ENCODE measurements around the gene GPR146. TPM values are rescaled to one million over a fixed set of nuclear protein-coding genes. Genes with fewer than 3 reads are reported as not detected.

GPR146 gene
- 3.8 TPM for polyA plus RNA-seq (2012; ENCODE audit: insufficient read length, low read depth)

- TF ChIP-seq FOXP2 (optimal IDR thresholded peaks at IDR 0.05; ENCODE audit: borderline replicate concordance, extremely low read depth, extremely low read length, insufficient read depth): peak; percentile 89
- no peak; the same call in 1 of the 2 replicates for TF ChIP-seq SIN3A (IDR thresholded peaks at IDR 0.05; ENCODE audit: borderline replicate concordance, insufficient read depth, low read length)
Measured at GRCh38 chr7:1044189-1045068, at the start of gene GPR146. Gene GPR146, plus strand, starts transcription at chr7:1044546. Its CDS starts 12,970 bp downstream, at chr7:1057516.

GRCh38 chr7:994592-995308 lies 49.6 kb upstream of the GPR146 start:
- no peak for TF ChIP-seq POLR2AphosphoS5 (IDR thresholded peaks at IDR 0.05; ENCODE audit: low read depth, low read length)
- TF ChIP-seq SIN3A (IDR thresholded peaks at IDR 0.05; ENCODE audit: borderline replicate concordance, insufficient read depth, low read length): no peak

GRCh38 chr7:995571-995970 lies 48.8 kb upstream of the GPR146 start:
- TF ChIP-seq POLR2AphosphoS5 (IDR thresholded peaks at IDR 0.05; ENCODE audit: low read depth, low read length) (no peak), SIN3A (IDR thresholded peaks at IDR 0.05; ENCODE audit: borderline replicate concordance, insufficient read depth, low read length) (no peak), REST (IDR thresholded peaks at IDR 0.05; ENCODE audit: insufficient read depth in 1 of 2, low read depth in 2 of 2, low read length in 2 of 2) (no peak), FOXP2 (optimal IDR thresholded peaks at IDR 0.05; ENCODE audit: borderline replicate concordance, extremely low read depth, extremely low read length, insufficient read depth) (no peak), TAF1 (IDR thresholded peaks at IDR 0.05; ENCODE audit: borderline replicate concordance, insufficient read depth, low read length) (no peak)

GRCh38 chr7:996079-996872 lies 48.1 kb upstream of the GPR146 start:
- TF ChIP-seq POLR2AphosphoS5 (IDR thresholded peaks at IDR 0.05; ENCODE audit: low read depth, low read length) (no peak), REST (IDR thresholded peaks at IDR 0.05; ENCODE audit: insufficient read depth in 1 of 2, low read depth in 2 of 2, low read length in 2 of 2) (no peak), SIN3A (IDR thresholded peaks at IDR 0.05; ENCODE audit: borderline replicate concordance, insufficient read depth, low read length) (no peak), FOXP2 (optimal IDR thresholded peaks at IDR 0.05; ENCODE audit: borderline replicate concordance, extremely low read depth, extremely low read length, insufficient read depth) (no peak), TAF1 (IDR thresholded peaks at IDR 0.05; ENCODE audit: borderline replicate concordance, insufficient read depth, low read length) (no peak)

GRCh38 chr7:997404-998395 lies 46.6 kb upstream of the GPR146 start:
- TF ChIP-seq TAF1 (IDR thresholded peaks at IDR 0.05; ENCODE audit: borderline replicate concordance, insufficient read depth, low read length) (no peak), REST (IDR thresholded peaks at IDR 0.05; ENCODE audit: insufficient read depth in 1 of 2, low read depth in 2 of 2, low read length in 2 of 2) (no peak), FOXP2 (optimal IDR thresholded peaks at IDR 0.05; ENCODE audit: borderline replicate concordance, extremely low read depth, extremely low read length, insufficient read depth) (no peak), SIN3A (IDR thresholded peaks at IDR 0.05; ENCODE audit: borderline replicate concordance, insufficient read depth, low read length) (no peak), POLR2AphosphoS5 (IDR thresholded peaks at IDR 0.05; ENCODE audit: low read depth, low read length) (no peak)

Measured in PFSK-1 (cell line).